Measurements from ENCODE around the gene REC114.
"Not testable (repeated sequence)": the region's sequence is repeated elsewhere in the genome, so short reads cannot be mapped to it uniquely, and the experiment has no call there.

Gene REC114

DNA sequence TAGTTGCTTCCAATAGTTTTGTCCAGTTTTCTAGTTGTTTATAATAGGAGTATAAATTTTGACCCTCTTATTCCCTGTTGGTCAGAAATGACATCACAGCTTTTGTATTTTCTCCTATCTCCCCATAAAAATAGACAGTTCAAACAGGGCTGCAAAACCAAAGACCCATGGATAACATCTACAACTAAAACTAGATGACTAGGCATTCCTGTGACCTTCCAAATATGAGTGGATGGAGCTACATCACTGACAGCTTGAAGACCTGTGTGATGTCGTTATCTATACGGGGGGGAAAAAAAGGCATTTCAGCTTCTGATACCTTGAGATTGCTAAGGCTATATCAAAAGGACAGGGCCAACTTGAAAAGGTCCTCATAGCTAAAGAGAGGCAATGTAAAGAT, 84.6 kb downstream of the REC114 start:
- DNase-seq (ENCODE audit: low read depth in 2 of 2): no peak

DNA sequence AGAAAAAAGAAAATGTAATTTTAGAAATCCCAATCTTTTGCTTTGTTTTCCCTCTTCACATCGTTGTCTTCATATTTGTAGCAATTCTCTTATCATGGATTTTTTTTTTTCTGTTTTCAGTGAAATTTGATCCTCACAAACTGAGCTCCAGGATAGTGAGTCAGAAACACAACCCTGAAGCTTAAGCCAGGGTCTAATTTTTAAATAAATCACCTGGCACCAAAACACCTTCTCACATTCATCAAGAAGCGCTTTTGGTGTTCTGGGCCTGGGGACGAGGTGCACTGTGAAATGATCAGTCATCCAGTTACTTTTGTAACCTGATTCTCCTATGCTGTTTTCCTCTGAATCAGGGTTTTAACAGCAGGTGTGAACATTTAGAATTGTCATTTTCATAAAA, 87.7 kb downstream of the REC114 start:
- DNase-seq (ENCODE audit: low read depth in 2 of 2): no peak

DNA sequence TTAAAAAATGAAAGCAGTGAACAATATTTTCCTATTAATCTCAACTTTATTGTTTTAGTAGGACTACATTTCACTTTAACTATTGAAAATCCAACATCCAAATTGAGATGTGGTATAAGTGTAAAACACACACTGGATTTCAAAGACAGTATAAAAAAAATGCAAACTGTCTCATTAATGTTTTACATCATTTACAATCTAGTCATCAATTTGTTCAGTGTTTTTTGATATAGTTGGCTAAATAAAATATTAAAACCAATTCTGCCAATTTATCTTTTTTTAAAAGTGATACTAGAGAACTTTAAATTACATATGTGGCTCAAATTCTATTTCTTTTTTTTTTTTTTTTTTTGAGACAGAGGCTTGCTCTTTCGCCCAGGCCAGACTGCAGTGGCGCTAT, 95.2 kb downstream of the REC114 start:
- DNase-seq (ENCODE audit: low read depth in 2 of 2): no peak

DNA sequence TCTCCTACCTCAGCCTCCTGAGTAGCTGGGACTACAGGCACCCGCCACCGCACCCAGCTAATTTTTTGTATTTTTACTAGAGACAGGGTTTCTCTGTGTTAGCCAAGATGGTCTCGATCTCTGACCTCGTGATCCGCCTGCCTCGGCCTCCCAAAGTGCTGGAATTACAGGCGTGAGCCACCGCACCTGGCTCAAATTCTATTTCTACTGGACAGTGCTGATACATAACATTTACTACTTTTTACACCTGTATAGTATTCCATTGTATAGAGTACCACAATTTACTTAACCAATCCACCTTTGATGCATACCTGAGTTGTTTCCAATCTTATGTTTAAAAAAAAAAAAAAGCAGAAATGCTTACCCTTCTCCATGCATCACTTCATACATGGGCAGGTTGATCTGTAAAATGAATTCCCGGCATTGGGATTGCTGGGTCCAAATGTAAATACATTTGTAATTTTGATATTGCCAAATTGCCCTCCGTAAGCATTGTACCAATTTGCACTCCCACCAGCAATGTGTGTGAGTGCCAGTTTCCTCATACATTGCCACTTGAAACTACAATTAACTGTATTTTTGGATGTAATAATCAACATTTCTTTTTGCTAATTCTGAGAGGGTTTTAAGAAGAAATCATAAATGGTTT, 95.7 kb downstream of the REC114 start:
- no peak for DNase-seq (ENCODE audit: low read depth in 2 of 2)

DNA sequence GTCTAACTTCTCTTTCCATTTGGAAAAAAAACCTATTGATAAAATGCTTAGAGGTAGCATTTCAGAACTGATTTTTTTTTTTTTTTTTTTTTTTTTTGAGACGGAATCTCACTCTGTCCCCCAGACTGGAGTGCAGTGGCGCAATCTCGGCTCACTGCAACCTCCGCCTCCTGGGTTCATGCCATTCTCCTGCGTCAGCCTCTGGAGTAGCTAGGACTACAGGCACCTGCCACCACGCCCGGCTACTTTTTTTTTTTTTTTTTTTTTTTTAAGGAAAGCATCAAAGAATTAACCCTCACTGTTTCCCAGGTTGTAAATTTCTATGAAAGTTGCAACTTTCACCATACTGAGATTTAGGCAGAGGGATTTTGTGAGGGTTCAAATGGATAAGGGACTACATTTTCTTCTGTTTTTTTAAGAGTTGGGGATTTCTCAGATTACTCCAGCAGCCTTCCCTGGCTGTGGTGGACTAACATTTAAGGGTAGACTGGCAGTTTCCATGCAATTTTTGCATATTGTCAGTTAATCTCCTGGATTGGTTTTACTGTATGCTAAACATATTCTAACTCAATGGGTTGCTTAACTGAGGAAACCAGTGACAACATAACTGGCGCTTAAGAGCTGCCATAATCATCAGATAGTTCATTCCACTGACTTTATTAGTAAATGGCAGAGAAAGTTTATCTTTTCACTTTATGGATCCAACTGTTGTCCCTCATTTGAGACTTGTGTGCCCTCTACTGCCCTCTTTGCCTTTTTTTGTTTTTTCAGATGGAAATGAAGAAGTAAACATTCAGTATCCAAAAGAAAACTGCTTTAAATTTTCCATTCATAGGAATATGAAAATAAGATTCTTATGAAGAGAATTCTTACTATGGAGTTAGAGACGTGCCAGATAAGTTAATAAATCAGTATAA, 96.5 kb downstream of the REC114 start:
- no peak for DNase-seq (ENCODE audit: low read depth in 2 of 2)

DNA sequence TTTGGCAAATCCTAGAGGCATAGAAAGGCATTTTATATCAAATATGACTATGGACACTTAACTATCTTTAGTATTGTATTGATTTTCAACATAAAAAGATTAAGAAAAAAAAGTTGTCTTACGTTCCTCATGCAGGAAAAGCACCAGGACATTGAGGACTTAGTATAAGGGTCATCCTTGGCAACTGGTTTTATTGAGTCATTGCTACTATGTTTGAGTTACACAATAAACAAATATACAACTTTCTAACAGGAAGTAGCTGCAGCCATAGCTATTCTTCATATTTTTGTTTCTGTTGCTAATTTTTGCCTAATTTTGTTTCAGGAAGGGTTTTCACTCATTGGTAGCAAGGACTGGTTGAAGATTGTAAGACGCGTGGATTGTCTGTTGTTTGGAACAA, 97.2 kb downstream of the REC114 start:
- DNase-seq (ENCODE audit: low read depth in 2 of 2): no peak

DNA sequence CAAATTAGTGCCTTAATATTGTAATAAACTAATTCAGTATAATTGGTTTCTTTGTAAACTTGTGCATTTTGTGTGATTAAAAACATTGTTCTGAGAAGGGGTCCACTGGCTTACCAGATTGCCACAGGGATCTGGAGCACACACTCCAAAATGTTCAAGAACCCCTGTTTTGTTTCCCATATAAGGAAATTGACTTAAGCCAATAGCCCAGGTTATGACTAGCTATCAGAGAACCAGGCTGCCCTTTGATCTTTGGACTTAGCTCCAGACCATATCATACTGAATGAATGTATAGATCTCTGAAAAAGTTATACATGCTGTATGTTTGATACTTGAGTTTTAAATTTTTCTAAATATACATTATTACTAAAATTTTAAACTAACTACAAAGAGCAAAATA, 98.5 kb downstream of the REC114 start:
- no peak for DNase-seq (ENCODE audit: low read depth in 2 of 2)

DNA sequence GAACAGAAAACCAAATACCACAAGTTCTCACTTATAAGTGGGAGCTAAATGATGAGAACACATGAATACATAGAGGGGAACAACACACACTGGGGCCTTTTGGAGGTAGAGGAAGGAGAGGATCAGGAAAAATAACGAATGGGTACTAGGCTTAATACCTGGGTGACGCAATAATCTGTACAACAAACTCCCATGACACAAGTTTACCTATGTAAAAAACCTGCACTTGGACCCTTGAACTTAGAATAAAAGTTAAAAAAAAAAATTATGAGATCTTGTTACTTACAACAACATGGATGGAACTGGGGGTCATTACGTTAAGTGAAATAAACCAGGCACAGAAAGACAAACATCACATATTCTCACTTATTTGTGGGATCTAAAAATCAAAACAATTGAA, 106.0 kb downstream of the REC114 start:
- not testable (repeated sequence) for DNase-seq (ENCODE audit: low read depth in 2 of 2)

DNA sequence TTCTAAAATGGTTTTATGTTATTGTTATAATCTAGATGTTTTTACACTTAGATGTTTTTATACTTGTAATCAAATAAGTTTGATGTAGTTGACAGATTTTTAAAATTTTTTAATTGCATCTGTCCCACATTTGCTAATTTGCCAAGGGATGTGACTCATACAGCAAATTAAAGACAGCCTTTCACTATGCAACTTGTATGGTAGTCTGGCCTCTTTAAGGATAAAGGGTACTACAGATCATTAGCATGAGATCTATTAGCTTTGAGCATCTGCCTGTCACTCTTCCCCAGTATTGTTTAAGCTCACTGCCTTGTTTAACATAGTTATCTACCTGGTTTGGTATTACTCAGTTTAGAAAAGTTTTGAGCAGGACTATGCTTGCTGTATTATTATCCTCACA, 107.2 kb downstream of the REC114 start:
- no peak for DNase-seq (ENCODE audit: low read depth in 2 of 2)

DNA sequence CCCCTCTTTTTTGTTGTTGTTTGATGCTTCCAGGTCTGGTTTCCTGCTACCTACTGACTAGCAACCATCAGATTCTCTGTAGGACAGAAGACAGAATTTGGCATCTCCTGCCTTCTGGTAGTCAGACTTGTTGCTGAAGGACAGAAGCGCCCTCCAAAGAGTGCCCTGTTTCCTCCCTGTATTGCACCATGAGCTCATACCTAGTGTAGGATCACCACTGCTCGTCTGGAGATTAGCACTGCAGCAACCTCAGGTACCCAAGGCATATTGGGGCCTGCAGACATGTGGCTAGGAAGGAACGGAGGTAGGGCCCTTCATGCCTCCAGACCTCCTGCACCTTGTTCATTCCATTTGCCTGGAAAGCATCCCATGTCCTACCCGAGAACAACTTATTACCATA, 112.1 kb downstream of the REC114 start:
- DNase-seq (ENCODE audit: low read depth in 2 of 2): no peak

DNA sequence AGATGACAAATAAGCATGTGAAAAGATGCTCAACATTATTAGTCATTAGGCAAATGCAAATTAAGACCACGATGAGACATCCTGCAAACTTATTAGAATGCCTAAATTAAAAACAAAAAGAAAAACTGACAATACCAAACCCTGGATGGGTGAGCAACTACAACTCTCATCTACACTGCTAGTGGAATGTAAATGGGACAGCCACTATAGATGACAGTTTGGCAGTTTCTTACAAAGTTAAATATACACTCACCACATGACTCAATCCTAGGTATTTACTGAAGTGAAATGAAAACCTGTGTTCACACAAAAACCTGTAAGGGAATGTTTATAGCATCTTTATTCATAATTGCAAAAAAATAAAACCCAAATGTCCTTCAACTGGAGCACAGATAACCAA, 115.6 kb downstream of the REC114 start:
- DNase-seq (ENCODE audit: low read depth in 2 of 2): no peak

DNA sequence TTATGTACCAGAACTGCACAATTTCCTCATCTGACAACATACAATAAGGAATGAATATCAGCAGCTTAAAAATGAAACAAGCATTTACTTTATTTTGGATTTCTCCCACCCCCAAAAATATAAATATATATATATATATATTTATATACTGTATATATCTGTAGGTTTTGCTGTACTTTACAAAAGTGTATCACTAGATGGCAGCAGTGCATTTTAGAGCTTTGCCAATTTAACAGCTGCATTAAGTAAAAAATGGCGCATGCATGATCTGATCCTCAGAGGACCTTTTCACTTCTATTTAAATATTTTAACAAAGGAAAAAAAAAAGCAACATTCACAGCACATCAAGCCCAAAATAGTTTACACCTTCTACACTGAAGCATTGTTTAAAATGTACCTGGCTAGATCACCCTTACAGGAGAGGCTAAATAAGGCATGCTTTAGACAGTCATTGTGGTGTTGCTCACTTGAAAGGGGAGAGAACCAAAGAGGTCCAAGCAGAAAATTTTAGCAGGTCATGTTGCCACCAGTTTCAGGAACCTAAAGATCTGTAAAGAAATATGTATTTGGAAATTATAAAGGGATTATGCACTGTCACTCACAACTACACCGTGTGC, 117.6 kb downstream of the REC114 start:
- no peak for DNase-seq (ENCODE audit: low read depth in 2 of 2)

DNA sequence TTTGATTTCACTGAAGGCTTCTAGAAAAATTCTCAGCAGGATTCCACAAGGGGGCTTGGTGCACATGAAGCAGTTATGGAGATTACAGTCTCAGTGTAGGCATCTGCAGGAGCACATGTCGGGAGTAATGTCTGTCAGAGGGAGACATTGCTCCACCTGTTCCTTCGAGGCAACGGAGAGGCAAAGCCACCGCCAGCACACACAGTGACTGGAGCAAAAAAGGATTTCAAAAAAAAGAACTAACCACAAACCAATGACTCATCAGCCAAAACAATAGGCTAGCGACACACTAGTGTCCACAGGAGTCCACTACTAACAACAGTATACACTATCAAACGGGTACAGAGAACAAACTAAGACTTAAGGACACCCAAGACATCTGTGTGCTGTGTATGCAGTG, 121.3 kb downstream of the REC114 start:
- DNase-seq (ENCODE audit: low read depth in 2 of 2): no peak

DNA sequence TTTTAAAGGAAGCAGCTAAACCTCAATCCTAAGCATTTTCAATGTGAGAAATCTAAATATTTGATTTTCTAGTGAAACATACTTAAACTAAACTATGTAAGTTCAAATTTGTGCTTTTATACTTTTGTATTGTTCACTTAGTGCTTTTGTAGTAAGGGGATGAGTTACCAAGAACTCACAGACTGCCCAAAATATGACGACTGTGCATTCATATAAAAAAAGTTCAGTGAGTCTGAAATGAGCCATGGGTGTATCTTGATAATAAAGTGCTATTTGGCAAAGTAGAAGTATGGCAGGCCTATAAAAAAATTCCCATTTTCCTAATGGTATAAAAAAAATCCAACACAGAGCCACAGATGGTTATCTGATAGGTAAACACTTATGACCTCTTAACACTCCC, 124.1 kb downstream of the REC114 start:
- DNase-seq (ENCODE audit: low read depth in 2 of 2): no peak

DNA sequence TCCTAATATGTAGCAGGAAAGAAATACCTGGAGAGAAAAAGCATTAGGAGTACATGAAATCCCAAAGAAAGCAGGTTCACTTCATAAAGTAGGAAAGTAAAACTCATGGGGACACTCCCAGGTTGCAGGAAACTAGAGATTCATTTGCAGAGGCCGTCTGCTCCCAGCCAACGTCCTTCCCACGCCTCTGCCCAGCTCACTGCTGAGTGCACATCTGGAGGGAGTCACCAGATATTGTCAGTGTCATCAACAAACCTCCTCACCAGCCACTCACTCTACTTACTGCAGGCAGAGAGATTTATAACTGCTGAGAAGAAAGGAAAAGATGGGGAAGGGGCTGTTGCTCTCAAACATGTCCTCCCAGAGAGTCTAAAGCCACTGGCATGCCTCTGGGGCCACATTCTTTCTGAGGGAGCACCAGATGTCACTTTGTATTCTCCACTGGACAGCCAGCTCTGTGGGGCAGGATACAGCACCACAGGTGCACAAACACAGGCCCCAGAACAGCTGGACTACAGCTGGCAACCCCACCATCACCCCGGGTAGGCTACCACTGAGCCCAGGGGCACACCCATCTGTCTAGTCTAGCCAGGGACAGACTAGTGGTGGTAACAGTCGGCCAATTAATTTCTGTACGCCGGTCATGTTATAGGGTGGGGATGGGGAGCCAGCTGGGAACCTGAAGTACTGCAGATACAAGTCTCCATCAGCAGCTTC, 125.8 kb downstream of the REC114 start:
- no peak for DNase-seq (ENCODE audit: low read depth in 2 of 2)

DNA sequence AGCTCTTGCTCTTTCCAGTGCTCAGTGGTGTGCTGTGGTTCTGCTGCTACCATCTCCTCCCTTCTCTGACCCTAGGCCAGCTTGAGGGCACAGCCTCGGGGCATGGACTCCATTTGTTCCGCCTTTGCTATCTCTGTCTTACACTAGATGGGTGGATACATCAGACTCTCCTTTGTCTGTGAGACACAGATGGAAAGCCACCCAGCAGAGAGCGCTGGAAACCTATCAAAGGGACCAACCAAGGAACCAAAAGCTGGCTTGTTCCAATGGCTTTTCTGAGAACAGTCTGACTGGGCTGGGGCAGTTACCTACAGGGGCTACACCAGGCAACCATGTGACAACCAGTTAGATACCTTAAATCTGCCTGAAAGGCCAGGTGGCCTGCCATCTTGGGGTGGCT, 126.4 kb downstream of the REC114 start:
- DNase-seq (ENCODE audit: low read depth in 2 of 2): no peak

DNA sequence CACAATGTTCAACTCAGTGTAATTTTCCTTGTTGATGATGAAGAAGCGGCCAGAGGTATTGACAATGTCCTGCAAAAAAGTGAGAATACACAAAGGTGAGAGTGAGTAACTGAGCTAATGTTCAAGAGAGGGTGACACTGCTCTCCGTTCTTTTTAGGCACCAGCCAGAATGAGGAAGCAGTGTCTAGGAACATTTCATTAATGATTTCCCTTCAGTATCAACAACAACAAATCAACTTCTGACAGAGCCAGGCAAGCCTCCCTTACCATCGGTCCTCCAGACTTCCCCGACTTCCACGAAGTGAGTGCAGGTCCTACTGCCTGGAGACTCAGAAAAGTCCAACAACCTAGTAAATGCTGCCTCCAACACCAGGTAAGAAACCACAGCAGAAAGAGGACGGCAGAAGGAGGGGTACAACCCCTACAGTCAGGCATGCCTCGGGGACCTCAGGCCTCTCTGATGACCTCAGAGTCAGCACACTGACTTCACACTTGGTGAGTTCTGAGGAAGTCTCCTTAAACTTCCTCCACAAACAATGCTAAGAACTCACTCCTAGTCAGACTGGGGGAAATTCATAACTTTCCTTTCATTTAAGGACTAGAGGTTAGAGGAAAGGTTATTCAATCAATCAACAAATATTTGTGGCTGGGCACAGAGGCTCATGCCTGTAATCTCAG, 127.5 kb downstream of the REC114 start:
- DNase-seq (ENCODE audit: low read depth in 2 of 2): no peak

DNA sequence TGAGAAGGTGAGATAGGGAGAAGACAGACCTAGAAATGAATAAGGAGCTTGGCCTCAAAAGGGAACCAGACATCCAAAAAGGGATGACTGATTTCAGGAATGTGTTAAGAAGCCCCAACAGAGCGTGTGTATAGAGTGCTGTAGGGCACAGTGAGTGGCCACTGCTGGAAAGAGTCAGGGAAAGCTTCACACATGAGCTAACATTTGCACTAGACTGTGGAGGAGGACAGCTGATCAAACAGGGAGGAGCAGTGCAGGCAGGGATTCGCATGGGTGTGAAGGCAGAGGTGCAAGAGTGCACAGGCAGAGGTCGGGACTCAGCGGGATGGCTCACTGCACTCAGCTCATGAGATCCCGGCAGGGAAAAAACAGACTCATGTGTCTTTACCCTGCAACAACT, 128.4 kb downstream of the REC114 start:
- DNase-seq (ENCODE audit: low read depth in 2 of 2): no peak

DNA sequence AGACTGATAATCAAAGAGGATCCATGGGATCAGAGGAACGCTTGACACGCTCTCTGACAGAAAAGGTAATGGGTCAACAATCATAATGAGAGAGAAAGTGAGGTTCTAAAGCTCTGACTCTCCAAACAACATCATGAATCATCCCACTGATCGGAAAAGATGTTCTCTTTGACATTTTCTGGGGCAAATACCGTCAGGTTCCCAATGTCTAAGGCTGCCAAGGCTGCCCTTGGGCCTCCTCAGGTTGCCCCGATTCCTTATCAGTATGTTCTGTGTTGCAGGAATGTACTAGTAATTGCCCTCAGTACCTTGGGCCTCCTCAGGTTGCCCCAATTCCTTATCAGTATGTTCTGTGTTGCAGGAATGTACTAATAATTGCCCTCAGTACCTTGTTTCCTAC, 129.3 kb downstream of the REC114 start:
- no peak for DNase-seq (ENCODE audit: low read depth in 2 of 2)

DNA sequence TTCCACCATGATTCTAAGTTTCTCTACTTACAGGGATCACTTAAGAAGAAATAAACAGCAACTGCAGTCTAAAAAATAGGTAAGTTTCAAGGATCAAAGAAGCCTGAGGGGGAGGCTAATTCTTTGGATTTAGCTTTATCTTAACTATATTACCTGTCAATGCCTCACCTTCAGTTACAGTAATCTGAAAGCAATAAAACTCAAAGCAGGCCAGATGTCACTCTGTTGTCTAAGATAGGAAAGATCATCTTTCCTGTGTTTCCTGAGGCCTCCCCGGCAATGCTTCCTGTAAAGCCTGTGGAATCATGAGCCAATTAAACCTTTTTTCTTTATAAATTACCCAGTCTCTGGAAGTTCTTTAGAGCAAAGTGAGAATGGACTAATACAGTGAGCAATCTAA, 130.1 kb downstream of the REC114 start:
- no peak for DNase-seq (ENCODE audit: low read depth in 2 of 2)

DNA sequence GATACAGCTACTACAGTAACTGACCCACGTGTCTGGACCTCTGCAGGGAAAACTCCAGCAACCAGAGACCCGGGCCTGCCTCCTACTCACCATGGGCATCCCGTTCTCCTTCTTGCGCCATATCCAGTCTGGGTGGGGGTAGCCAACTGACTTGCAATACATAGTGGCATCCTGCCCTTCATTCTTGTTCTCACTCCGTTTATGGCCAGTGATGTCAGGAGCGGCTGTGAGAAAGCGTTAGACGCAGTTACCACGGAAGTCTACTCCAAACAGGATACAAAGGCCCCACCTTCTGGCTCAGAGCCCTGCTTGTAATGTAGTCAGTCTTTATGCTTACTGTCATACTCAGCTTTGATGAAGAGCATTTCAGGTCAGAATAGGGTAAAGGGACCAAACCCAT, 130.6 kb downstream of the REC114 start:
- DNase-seq (ENCODE audit: low read depth in 2 of 2): no peak
